Neural progenitor cell (in vitro differentiated cells): Measurements from ENCODE around the gene AUTS2. TPM values are rescaled to one million over a fixed set of nuclear protein-coding genes. Genes with fewer than 3 reads are reported as not detected.

Experiments used
- DNase-seq: peaks from one replicate; pipeline ENCODE4 v3.0.0-alpha.2; 2016; ENCODE audit warnings: low spot score
- H2AFZ ChIP-seq: fragments of 200-600 bp; sonication (generic); replicated peaks from 2 replicates; pipeline ENCODE4 v1.6.1; 2016; ENCODE audit warnings: antibody characterized with exemption
- H3F3A ChIP-seq: fragments of 200-600 bp; sonication (generic); 2 replicates; pipeline ENCODE4 v1.6.1; 2016; ENCODE audit warnings: antibody characterized with exemption, low read depth
- H3K27ac ChIP-seq: fragments of 200-600 bp; sonication (generic); 2 replicates; pipeline ENCODE4 v1.5.1; 2016; ENCODE audit warnings: mild to moderate bottlenecking
- H3K27me3 ChIP-seq: fragments of 200-600 bp; sonication (generic); 2 replicates; pipeline ENCODE4 v1.6.1; 2016; ENCODE audit warnings: mild to moderate bottlenecking, moderate library complexity
- H3K36me3 ChIP-seq: fragments of 200-600 bp; sonication (generic); 2 replicates; pipeline ENCODE4 v1.5.1; 2016
- H3K4me1 ChIP-seq: fragments of 200-600 bp; sonication (generic); 2 replicates; pipeline ENCODE4 v1.6.1; 2016; ENCODE audit warnings: mixed run types
- H3K4me2 ChIP-seq: fragments of 200-600 bp; sonication (generic); 2 replicates; pipeline ENCODE4 v1.6.1; 2016
- H3K4me3 ChIP-seq: fragments of 200-600 bp; sonication (generic); 2 replicates; pipeline ENCODE4 v1.5.1; 2016
- H3K79me2 ChIP-seq: fragments of 200-600 bp; sonication (generic); 2 replicates; pipeline ENCODE4 v1.6.1; 2016; ENCODE audit warnings: low read depth
- H3K9ac ChIP-seq: fragments of 200-600 bp; sonication (generic); 2 replicates; pipeline ENCODE4 v1.6.1; 2016
- H3K9me3 ChIP-seq: fragments of 200-600 bp; sonication (generic); 2 replicates; pipeline ENCODE4 v1.5.1; 2016; ENCODE audit warnings: low read depth
- H4K20me1 ChIP-seq: fragments of 200-600 bp; sonication (generic); 2 replicates; pipeline ENCODE4 v1.6.1; 2016; ENCODE audit warnings: low read depth
- H3K27ac Mint-ChIP-seq: 3 replicates; pipeline ENCODE4 v1.8.0; 2021; ENCODE audit warnings: mixed read lengths
- H3K27me3 Mint-ChIP-seq: 2 replicates; pipeline ENCODE4 v1.8.0; 2022; ENCODE audit warnings: low read depth, mild to moderate bottlenecking, inconsistent platforms, moderate library complexity, mixed read lengths; ENCODE audit not compliant: insufficient read depth
- H3K36me3 Mint-ChIP-seq: 3 replicates; pipeline ENCODE4 v1.8.0; 2021; ENCODE audit warnings: mixed read lengths
- H3K4me1 Mint-ChIP-seq: 3 replicates; pipeline ENCODE4 v1.8.0; 2021; ENCODE audit warnings: mixed read lengths
- H3K4me3 Mint-ChIP-seq: 3 replicates; pipeline ENCODE4 v1.8.0; 2021; ENCODE audit warnings: mild to moderate bottlenecking, moderate library complexity, mixed read lengths
- H3K9me3 Mint-ChIP-seq: 3 replicates; pipeline ENCODE4 v1.8.0; 2020; ENCODE audit warnings: mixed read lengths
- CTCF ChIP-seq: fragments of 200-600 bp; sonication (generic); IDR thresholded peaks from 2 replicates; pipeline ENCODE4 v1.5.1; 2017; ENCODE audit warnings: antibody characterized with exemption, mild to moderate bottlenecking
- EZH2 ChIP-seq: fragments of 200-600 bp; sonication (generic); IDR thresholded peaks from 2 replicates; pipeline ENCODE4 v1.6.1; 2017; ENCODE audit warnings: antibody characterized with exemption, mild to moderate bottlenecking, moderate library complexity
- EZH2phosphoT487 ChIP-seq: fragments of 200-600 bp; sonication (generic); IDR thresholded peaks from 2 replicates; pipeline ENCODE4 v1.6.1; 2017; ENCODE audit warnings: antibody characterized with exemption
- total RNA-seq: library from RNA; depleted of rRNA; stranded (reverse); fragments of >200 nt; gene quantifications from 2 replicates; pipeline ENCODE4 v1.2.3, GENCODE V29; 2015; ENCODE audit warnings: low replicate concordance

The AUTS2 gene
- total RNA-seq, 1 donor from 2014 or later, result 50.0 TPM

- no peak overlapping the region for H3K4me3 ChIP-seq
- no peak overlapping the region for H3K4me3 Mint-ChIP-seq
- no peaks in the 10 kb centered on the region for H3K36me3 ChIP-seq
- no peak overlapping the region for H3K9ac ChIP-seq
- no peaks in the 10 kb centered on the region for H3K27me3 ChIP-seq
- H3K9me3 ChIP-seq, result no peaks in the 10 kb centered on the region
- no peak for DNase-seq
- no peaks in the 10 kb centered on the region for H3K4me1 ChIP-seq
- H3K4me2 ChIP-seq, result no peak overlapping the region
- no peak overlapping the region for H3K27ac Mint-ChIP-seq
- peaks cover 2% of the 10 kb centered on the region for H3K9me3 Mint-ChIP-seq
- no peaks in the 10 kb centered on the region for H3F3A ChIP-seq
- no peak overlapping the region for H2AFZ ChIP-seq
- no peaks in the 10 kb centered on the region for H3K79me2 ChIP-seq
- TF ChIP-seq CTCF, result no peak
- no peak for TF ChIP-seq EZH2phosphoT487
- TF ChIP-seq EZH2, result no peak
- H3K4me1 Mint-ChIP-seq, result peaks cover 9% of the 10 kb centered on the region
- no peaks in the 10 kb centered on the region for H3K36me3 Mint-ChIP-seq
- no peaks in the 10 kb centered on the region for H4K20me1 ChIP-seq
- H3K27ac ChIP-seq, result no peak overlapping the region
- peaks cover 3% of the 10 kb centered on the region for H3K27me3 Mint-ChIP-seq
Observed at GRCh38 chr7:70505886-70506285, 907.6 kb downstream of the AUTS2 start.

- H3K27ac Mint-ChIP-seq, result no peak overlapping the region
- peaks cover 3% of the 10 kb centered on the region for H3K27me3 Mint-ChIP-seq
- peaks cover 2% of the 10 kb centered on the region for H3K9me3 Mint-ChIP-seq
- Histone ChIP-seq H2AFZ (no peak overlapping the region), H4K20me1 (no peaks in the 10 kb centered on the region), H3K27ac (no peak overlapping the region), H3K4me2 (no peak overlapping the region), H3K9ac (no peak overlapping the region), H3K36me3 (no peaks in the 10 kb centered on the region), H3K4me3 (no peak overlapping the region), H3K27me3 (no peaks in the 10 kb centered on the region), H3K9me3 (no peaks in the 10 kb centered on the region), H3K79me2 (no peaks in the 10 kb centered on the region), H3K4me1 (no peaks in the 10 kb centered on the region), H3F3A (no peaks in the 10 kb centered on the region)
- no peaks in the 10 kb centered on the region for H3K36me3 Mint-ChIP-seq
- H3K4me3 Mint-ChIP-seq, result no peak overlapping the region
- peak; percentile 58 for DNase-seq
- peaks cover 9% of the 10 kb centered on the region for H3K4me1 Mint-ChIP-seq
- TF ChIP-seq CTCF (peak; percentile 62), EZH2phosphoT487 (no peak), EZH2 (no peak)
Observed at GRCh38 chr7:70506434-70506833, 908.2 kb downstream of the AUTS2 start.

- DNase-seq, result no peak
- H3F3A ChIP-seq, result no peaks in the 10 kb centered on the region
- H3K9me3 ChIP-seq, result no peaks in the 10 kb centered on the region
- no peak overlapping the region for H3K27ac Mint-ChIP-seq
- no peak overlapping the region for H3K27ac ChIP-seq
- TF ChIP-seq CTCF (no peak), EZH2 (no peak), EZH2phosphoT487 (no peak)
- no peaks in the 10 kb centered on the region for H3K27me3 ChIP-seq
- H3K27me3 Mint-ChIP-seq, result peaks cover 2% of the 10 kb centered on the region
- H3K36me3 ChIP-seq, result no peaks in the 10 kb centered on the region
- H3K4me2 ChIP-seq, result no peak overlapping the region
- no peak overlapping the region for H3K9ac ChIP-seq
- no peaks in the 10 kb centered on the region for H3K79me2 ChIP-seq
- H2AFZ ChIP-seq, result no peak overlapping the region
- no peak overlapping the region for H3K4me3 Mint-ChIP-seq
- H3K36me3 Mint-ChIP-seq, result no peaks in the 10 kb centered on the region
- peaks cover 2% of the 10 kb centered on the region for H3K9me3 Mint-ChIP-seq
- H3K4me1 ChIP-seq, result no peaks in the 10 kb centered on the region
- H3K4me3 ChIP-seq, result no peak overlapping the region
- peaks cover 6% of the 10 kb centered on the region for H3K4me1 Mint-ChIP-seq
- H4K20me1 ChIP-seq, result no peaks in the 10 kb centered on the region
Observed at GRCh38 chr7:70512144-70512543, 913.9 kb downstream of the AUTS2 start.
